ENCODE measurements around the gene NOL4L.

DNA sequence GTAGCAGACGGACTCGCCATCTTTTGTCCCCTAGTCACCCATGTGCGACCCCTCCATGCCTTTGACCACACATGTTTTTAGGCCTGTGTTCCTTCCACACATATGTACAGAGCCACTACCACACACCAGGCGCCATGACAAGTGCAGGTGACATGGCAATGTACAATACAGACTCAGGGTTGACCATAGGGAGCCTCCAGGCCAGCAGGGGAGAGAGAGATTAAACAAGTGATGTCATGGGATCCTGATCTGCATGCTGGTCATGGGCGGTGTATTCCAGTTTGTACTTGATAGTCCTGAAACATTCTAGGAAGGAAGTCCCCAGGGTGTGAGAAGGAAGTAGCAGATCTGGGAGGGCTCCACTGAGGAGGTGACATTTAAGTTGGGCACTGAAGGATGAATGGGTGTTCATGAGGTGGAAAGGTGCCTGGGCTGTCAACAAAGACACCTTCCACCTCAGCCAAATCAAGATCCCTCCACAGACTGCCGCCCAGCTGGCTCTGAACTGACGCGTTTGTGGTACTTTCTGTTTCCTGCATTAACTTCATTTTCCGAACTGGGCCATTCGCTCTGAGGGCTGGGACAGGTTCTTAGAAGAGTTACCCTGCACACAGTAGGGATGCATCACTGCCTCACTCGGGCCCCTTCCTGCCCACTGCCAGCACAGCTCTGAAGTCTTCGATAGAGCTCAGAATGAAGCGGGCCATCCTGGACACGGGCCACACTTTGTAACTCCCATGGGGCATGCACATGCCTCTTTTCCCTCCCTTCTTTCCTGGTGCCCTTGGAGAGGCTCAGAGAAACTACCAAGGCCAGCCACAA is 94.0 kb downstream of the NOL4L start:
- TF ChIP-seq, protein P1, sequence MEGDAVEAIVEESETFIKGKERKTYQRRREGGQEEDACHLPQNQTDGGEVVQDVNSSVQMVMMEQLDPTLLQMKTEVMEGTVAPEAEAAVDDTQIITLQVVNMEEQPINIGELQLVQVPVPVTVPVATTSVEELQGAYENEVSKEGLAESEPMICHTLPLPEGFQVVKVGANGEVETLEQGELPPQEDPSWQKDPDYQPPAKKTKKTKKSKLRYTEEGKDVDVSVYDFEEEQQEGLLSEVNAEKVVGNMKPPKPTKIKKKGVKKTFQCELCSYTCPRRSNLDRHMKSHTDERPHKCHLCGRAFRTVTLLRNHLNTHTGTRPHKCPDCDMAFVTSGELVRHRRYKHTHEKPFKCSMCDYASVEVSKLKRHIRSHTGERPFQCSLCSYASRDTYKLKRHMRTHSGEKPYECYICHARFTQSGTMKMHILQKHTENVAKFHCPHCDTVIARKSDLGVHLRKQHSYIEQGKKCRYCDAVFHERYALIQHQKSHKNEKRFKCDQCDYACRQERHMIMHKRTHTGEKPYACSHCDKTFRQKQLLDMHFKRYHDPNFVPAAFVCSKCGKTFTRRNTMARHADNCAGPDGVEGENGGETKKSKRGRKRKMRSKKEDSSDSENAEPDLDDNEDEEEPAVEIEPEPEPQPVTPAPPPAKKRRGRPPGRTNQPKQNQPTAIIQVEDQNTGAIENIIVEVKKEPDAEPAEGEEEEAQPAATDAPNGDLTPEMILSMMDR (IDR thresholded peaks at IDR 0.05 in 8 of 11, conservative IDR thresholded peaks at IDR 0.05 in 3 of 11) = no peak
- no peak for TF ChIP-seq POLR2A (IDR thresholded peaks at IDR 0.05)
